RWPE1 (cell line): Measurements from ENCODE around the gene CSNK2A1.

Experiments
- CTCF ChIA-PET: fragments of 350-600 bp; sonication (Branson Sonifier 250); formaldehyde crosslinking; extraction: SDS; loops from one replicate; lab custom pipeline; 2021; lab: Yijun Ruan, JAX
- POLR2A ChIA-PET: fragments of 400-600 bp; formaldehyde crosslinking; extraction: SDS; loops from one replicate; lab custom pipeline; 2020; ENCODE audit warnings: antibody characterized with exemption; ENCODE audit not compliant: low non-redundant PET; lab: Yijun Ruan, JAX
- DNase-seq: peaks from one replicate; pipeline ENCODE4 v3.0.0; 2012; ENCODE audit warnings: low spot score
- H3K27ac ChIP-seq: fragments of 450-650 bp; 2 replicates; pipeline ENCODE4 v1.5.1; 2017
- TF ChIP-seq, protein P1 (sequence below): fragments of 450-650 bp; conservative IDR thresholded peaks from 2 replicates; pipeline ENCODE4 v1.5.1; 2017; ENCODE audit warnings: low read depth, mild to moderate bottlenecking

CSNK2A1 gene

DNA sequence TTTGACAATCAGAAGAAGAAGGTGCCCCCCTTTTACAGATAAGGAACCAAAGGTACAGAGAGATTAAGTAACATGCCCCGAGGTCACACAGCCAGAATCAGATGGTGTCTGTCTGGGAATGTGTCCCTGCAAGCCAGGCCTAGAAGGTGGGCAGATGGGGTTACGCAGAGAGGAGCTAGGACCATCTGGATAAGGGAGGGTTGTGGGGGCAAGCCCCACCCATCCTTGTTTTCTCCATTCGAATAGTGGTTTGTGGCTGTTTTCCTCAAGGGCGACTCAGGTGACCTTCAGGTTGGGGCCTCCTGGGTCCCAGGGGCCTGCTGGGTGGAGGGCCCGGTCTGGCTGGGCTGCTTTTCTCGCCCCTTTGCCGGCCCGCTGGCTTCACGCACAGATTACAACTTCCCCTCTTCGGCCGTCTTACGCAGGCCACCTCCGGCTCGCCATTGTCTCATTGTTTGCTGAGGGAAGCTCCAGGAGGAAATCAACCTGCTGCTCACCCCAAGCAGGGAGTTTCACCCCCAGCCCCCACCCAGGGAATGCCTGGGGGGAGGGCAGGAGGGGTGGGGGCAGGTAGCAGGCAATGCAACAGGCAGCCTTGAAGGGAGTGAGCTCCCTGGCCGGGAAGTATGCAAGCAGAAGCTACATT lies 30.8 kb upstream of the CSNK2A1 start:
- CTCF ChIA-PET: interaction anchor here (0.6 to 1.0 kb wide), 3 partner anchors 12 to 86 kb away, joined by 3 to 5 read pairs (median 4); no protein-coding TSS in a partner anchor
- DNase-seq: no peak
- TF ChIP-seq, protein P1, sequence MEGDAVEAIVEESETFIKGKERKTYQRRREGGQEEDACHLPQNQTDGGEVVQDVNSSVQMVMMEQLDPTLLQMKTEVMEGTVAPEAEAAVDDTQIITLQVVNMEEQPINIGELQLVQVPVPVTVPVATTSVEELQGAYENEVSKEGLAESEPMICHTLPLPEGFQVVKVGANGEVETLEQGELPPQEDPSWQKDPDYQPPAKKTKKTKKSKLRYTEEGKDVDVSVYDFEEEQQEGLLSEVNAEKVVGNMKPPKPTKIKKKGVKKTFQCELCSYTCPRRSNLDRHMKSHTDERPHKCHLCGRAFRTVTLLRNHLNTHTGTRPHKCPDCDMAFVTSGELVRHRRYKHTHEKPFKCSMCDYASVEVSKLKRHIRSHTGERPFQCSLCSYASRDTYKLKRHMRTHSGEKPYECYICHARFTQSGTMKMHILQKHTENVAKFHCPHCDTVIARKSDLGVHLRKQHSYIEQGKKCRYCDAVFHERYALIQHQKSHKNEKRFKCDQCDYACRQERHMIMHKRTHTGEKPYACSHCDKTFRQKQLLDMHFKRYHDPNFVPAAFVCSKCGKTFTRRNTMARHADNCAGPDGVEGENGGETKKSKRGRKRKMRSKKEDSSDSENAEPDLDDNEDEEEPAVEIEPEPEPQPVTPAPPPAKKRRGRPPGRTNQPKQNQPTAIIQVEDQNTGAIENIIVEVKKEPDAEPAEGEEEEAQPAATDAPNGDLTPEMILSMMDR: no peak
- POLR2A ChIA-PET: no interaction called here
- no peak overlapping the region for H3K27ac ChIP-seq

DNA sequence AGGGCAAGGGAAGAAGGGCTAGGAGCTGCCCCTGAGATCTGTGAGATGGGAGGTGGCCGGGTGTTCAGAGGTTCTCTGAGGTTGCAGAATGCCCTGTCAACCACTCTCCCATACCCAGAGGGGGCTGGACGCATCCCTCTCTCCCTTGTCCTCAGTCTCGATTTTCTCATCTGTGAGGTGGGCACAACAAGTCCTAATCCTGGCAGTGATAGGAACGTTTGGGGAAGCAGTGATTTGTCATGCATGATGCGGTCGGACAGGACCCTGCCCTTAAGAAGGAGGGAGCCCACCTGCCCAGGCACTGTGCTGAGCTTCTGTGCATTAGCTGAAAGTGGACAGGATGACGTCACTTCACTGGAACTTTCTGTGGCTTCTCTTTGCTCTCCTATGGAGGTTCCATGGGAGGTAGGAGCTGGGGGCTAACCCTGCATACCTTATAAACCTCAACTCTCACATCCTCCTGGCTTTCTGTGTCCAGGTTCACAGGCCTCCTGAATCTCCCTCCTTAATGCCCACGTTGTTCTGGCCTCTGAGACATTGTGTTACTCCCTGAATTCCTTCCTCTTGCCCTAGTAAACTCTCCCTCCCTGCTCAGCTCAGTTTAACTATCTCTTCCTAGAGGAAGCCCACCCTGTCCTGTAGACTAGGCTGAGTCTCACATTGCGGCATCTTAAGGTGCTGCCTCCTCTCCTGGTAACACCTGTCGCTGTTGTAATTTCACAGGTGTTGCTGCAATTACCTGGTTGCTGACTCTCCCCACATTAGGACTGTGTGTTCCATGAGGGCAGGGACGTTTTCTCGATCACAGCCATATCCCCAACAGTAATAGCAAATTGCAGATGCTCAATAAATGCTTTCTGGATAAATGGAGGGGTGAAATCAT lies 30.1 kb upstream of the CSNK2A1 start:
- H3K27ac ChIP-seq: no peak overlapping the region
- POLR2A ChIA-PET: no interaction called here
- CTCF ChIA-PET: interaction anchor here (1.0 to 2.2 kb wide), 3 partner anchors 11 to 72 kb away, joined by 4 to 9 read pairs (median 5); no protein-coding TSS in a partner anchor
- no peak for DNase-seq
- TF ChIP-seq, protein P1: no peak

DNA sequence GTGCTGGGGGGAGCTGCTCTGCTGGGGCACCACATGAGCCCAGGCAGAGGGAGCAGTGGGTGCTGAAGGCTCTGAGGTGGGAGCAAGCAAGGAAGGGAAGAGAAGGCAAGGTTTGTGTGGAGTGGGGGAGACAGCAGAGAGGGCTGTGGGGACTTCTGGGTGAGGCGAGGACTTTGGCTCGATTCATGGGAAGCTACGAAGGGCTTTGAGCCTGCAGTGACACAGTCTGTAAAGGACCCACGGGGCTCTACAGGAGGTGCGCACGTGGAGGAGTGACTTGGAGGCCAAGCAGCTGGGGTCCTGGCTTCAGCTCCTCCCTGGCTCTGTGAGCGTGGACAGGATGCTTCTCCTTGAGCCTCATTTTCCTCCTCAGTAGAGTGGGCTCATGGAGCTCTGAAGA lies 29.1 kb upstream of the CSNK2A1 start:
- H3K27ac ChIP-seq: no peak overlapping the region
- POLR2A ChIA-PET: no interaction called here
- CTCF ChIA-PET: interaction anchor here (0.6 to 2.2 kb wide), 3 partner anchors 11 to 95 kb away, joined by 3 to 9 read pairs (median 4); no protein-coding TSS in a partner anchor
- TF ChIP-seq, protein P1: no peak
- DNase-seq: no peak

DNA sequence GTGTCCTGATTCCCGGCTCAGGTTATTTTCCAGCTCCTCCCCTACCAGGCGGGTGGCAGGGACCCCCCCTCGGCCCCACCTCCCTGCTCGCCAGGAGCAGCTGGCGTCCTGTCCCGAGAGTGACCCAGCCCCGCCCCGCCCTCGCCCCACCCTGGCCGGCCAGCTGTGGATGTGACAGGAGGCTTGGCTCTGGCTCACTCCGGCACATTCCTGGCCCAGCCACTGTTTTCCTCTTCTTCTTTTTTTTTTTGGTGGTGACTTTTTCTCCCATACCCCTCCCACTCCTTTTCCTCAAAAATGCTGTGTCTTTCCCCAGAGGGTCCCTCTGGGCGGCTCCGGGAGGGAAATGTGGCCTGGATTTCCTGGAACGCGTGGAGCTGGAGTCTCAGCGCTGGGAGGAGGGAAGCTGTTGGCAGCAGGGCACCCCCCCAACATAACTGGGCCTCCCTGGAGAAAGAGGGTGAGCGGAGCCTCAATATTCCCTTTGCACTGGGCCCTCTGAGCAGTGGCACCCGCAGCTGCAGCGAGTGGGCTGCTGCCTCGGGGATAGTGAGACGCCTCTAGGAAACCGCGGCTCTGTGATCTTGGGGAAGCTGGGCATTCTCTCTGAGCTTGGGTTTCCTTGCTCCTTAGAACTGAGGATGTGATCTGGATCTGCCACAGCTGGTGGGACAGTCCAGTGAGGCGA lies 28.3 kb upstream of the CSNK2A1 start:
- ChIA-PET CTCF (interaction anchor here (1.3 to 2.2 kb wide), 2 partner anchors 10 to 74 kb away, joined by 4 to 9 read pairs; no protein-coding TSS in a partner anchor), POLR2A (no interaction called here)
- no peak overlapping the region for H3K27ac ChIP-seq
- DNase-seq: no peak
- TF ChIP-seq, protein P1: no peak

DNA sequence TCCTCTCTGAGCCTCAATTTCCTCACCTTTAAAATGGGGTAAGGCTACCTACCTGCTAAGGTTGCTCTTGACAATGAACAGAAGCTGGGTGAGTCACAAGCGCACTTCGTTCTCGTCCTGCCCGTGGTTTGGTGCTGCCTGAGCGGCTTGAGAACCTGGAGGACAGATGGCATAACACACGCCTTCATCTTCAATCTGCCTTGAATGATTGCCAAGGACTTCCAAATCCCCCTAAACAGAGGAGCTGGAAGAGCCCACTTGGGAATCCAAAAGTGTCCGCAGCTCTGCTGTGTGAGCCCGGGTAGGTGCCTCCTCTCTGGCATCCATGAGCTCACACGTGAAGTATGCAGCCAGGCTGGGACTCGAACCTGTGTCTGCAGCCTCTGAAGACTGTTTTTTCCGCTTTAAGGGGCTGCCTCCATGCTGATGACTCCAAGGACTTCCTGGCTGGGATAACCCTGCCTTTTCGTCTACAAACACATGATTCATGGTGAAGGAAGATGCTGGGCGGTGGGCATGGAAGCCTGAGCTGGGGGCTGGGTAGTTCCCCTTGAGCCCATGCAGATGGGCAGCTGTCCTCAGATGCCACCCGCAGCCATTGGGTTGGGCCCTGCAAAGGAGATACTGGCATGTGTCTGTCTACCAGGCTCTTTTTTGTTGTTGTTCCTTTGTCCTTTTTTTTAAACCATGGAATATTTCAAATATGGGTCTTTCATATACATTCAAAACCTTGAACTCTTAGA lies 25.3 kb upstream of the CSNK2A1 start:
- ChIA-PET POLR2A (no interaction called here), CTCF (interaction anchor here (0.7 kb wide), 1 partner anchor 98 kb away, joined by 5 read pairs; no protein-coding TSS in a partner anchor)
- TF ChIP-seq, protein P1: no peak
- H3K27ac ChIP-seq: no peak overlapping the region
- DNase-seq: no peak
